Measurements from ENCODE around the gene ANKAR. TPM values are rescaled to one million over a fixed set of nuclear protein-coding genes. Genes with fewer than 3 reads are reported as not detected.

ANKAR gene
- total RNA-seq, 1 experiment from 2014 or later, result 2.0 TPM

DNA sequence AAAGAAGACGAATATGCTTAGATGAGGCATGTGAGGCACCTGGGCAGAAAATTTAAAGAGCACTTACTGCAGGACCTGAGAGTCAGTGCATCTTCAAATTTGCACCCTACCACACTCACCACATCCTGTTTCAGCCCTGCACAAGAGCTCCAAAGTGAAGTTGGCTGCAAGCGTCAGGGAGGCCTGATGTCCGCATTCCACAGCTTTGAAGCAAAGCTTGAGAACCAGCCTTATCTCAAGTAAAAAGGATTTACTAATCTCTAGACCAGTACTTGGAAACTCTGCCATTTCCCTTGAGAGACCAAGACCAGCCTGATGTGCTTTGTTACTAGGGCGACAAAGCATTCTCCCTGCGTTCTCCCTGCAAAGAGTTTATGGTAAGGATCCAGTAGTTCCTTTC is 16.6 kb upstream of the ANKAR start:
- WGBS (ENCODE audit: extremely low coverage, insufficient read length, low lambda C conversion rate), result no CpG with 5 or more reads among the region's 5 CpGs
- no peak overlapping the region for H3K27ac Mint-ChIP-seq
- no peaks in the 10 kb centered on the region for H3K4me1 Mint-ChIP-seq

More for the DNA sequence above, 16.6 kb upstream of the ANKAR start:
- no peak overlapping the region for H3K4me2 ChIP-seq (ENCODE audit: insufficient read depth, insufficient read length, low read length)
- H2AK5ac ChIP-seq (ENCODE audit: insufficient read length, low read length), result no peak overlapping the region
- no peak overlapping the region for H3K14ac ChIP-seq (ENCODE audit: insufficient read depth, low read length)
- H2BK120ac ChIP-seq (ENCODE audit: low read depth, low read length, poor library complexity, severe bottlenecking), result no peak overlapping the region
- H4K5ac ChIP-seq (ENCODE audit: insufficient read length, low read depth, low read length), result no peak overlapping the region
- peaks cover 3% of the 10 kb centered on the region; the same call in 1 of the 2 replicates for H3K79me2 ChIP-seq (ENCODE audit: insufficient read depth, low read length)
- no peak overlapping the region for H3K4ac ChIP-seq (ENCODE audit: low read depth, low read length)
- H2BK12ac ChIP-seq (ENCODE audit: insufficient read length, low read depth, low read length), result no peak overlapping the region
- H3K36me3 Mint-ChIP-seq (ENCODE audit: insufficient read depth in 1 of 3, low read depth in 3 of 3), result peaks cover 0 to 9% (median 4%) of the 10 kb centered on the region in 3 experiments; a peak in 4 of 7 replicates
- no peak overlapping the region for H3T11ph ChIP-seq (ENCODE audit: low read length)
- no peak overlapping the region for H2BK20ac ChIP-seq (ENCODE audit: low read depth, low read length, poor library complexity, severe bottlenecking)
- H3K56ac ChIP-seq (ENCODE audit: insufficient read length, low read depth, low read length), result no peak overlapping the region
- H4K20me1 ChIP-seq (ENCODE audit: control insufficient read depth, insufficient read depth, insufficient read length), result no peaks in the 10 kb centered on the region
- DNase-seq, result no peak
- H3K27me3 ChIP-seq (ENCODE audit: insufficient read depth, low read length), result no peaks in the 10 kb centered on the region
- no peaks in the 10 kb centered on the region for H3K4me1 ChIP-seq (ENCODE audit: insufficient read depth, low read length)
- H3K4me3 Mint-ChIP-seq, result no peak overlapping the region
- H2BK5ac ChIP-seq (ENCODE audit: insufficient read length, low read length), result no peak overlapping the region
- no peak overlapping the region for H3K18ac ChIP-seq (ENCODE audit: insufficient read length, low read depth, low read length)
- H3K27ac ChIP-seq (ENCODE audit: insufficient read length, low read depth, low read length), result no peak overlapping the region
- H3K9me3 Mint-ChIP-seq, result peaks cover 13% of the 10 kb centered on the region in 2 experiments
- no peaks in the 10 kb centered on the region for H3K79me1 ChIP-seq (ENCODE audit: insufficient read depth, low read depth, low read length, poor library complexity, severe bottlenecking)
- H4K91ac ChIP-seq (ENCODE audit: insufficient read length, low read depth, low read length), result no peak overlapping the region
- TF ChIP-seq CTCF (conservative IDR thresholded peaks at IDR 0.05), result no peak
- no peak overlapping the region for H3K23ac ChIP-seq (ENCODE audit: insufficient read length, low read depth, low read length)
- H2AFZ ChIP-seq (ENCODE audit: low read length), result no peak overlapping the region
- peaks cover 4% of the 10 kb centered on the region for H3K23me2 ChIP-seq (ENCODE audit: insufficient read length, low read depth, low read length, poor library complexity, severe bottlenecking)
- H4K8ac ChIP-seq (replicated peaks; ENCODE audit: insufficient read length, low read depth, low read length), result no peak overlapping the region
- H2BK15ac ChIP-seq (ENCODE audit: low read depth, low read length), result no peak overlapping the region
- H3K9me3 ChIP-seq (ENCODE audit: control insufficient read depth, low read depth, low read length), result no peaks in the 10 kb centered on the region
- H3K9ac ChIP-seq (ENCODE audit: extremely low read depth, insufficient read length, low read length), result no peak overlapping the region
- H3K27me3 Mint-ChIP-seq (ENCODE audit: low read depth), result no peaks in the 10 kb centered on the region; the same call in 1 of the 2 replicates
